Endothelial cell of umbilical vein (primary cell): ENCODE measurements around the gene RNF144B.

Experiments used
- CTCF ChIP-seq, 2 donors: IDR thresholded peaks; 1 replicate in 1 of 2; 2 replicates in 1 of 2; pipeline ENCODE4 v1.5.1; 2011; ENCODE audit warnings: low read length in 2 of 2, mild to moderate bottlenecking in 2 of 2, moderate library complexity in 2 of 2, control low read depth in 1 of 2, inconsistent platforms in 1 of 2, low read depth in 1 of 2; ENCODE audit not compliant: insufficient read depth in 1 of 2; ENCODE audit errors: extremely low read depth in 1 of 2
- EZH2 ChIP-seq: IDR thresholded peaks from 2 replicates; pipeline ENCODE4 v1.6.1; 2012; ENCODE audit warnings: borderline replicate concordance, low read depth, mild to moderate bottlenecking, moderate library complexity, low read length, inconsistent platforms; ENCODE audit not compliant: severe bottlenecking
- FOS ChIP-seq: IDR thresholded peaks from 2 replicates; pipeline ENCODE4 v1.6.1; 2011; ENCODE audit warnings: mild to moderate bottlenecking, low read length, moderate library complexity, borderline replicate concordance; ENCODE audit not compliant: insufficient read depth
- GATA2 ChIP-seq: IDR thresholded peaks from 2 replicates; pipeline ENCODE4 v1.7.0; 2011; ENCODE audit warnings: low read depth, mild to moderate bottlenecking, moderate library complexity, mixed read lengths, low read length; ENCODE audit not compliant: insufficient read length, insufficient read depth
- MAX ChIP-seq: IDR thresholded peaks from 2 replicates; pipeline ENCODE4 v1.6.1; 2011; ENCODE audit not compliant: insufficient read depth, insufficient read length
- POLR2A ChIP-seq: IDR thresholded peaks from 2 replicates; pipeline ENCODE4 v1.6.1; 2012; ENCODE audit warnings: low read depth, mild to moderate bottlenecking, control low read depth, low read length
- POLR2AphosphoS5 ChIP-seq: IDR thresholded peaks from 2 replicates; pipeline ENCODE4 v1.6.1; 2012; ENCODE audit warnings: low read depth, mild to moderate bottlenecking, control low read depth, low read length, moderate library complexity; ENCODE audit not compliant: insufficient read depth

GRCh38 chr6:18340781-18341551 is 46.2 kb upstream of the RNF144B start:
- TF ChIP-seq CTCF (IDR thresholded peaks at IDR 0.05; ENCODE audit: extremely low read depth in 1 of 2, insufficient read depth in 1 of 2, low read depth in 1 of 2, low read length in 2 of 2) (no peak), EZH2 (no peak), POLR2A (no peak), MAX (no peak), GATA2 (no peak), POLR2AphosphoS5 (no peak), FOS (no peak)
